HG03354 (cell line): ENCODE measurements around the gene GNB1L.

Experiments used
- ATAC-seq: cut with Tn5 transposase; IDR thresholded peaks from one replicate; pipeline ENCODE4 v1.9.1; 2021; ENCODE audit warnings: mild to moderate bottlenecking; ENCODE audit not compliant: unreplicated experiment, poor library complexity, severe bottlenecking

Gene GNB1L

GRCh38 chr22:19867617-19868016 is 12.9 kb upstream of the GNB1L start:
- no peak for ATAC-seq

- ATAC-seq: no peak
Observed at GRCh38 chr22:19866665-19867009, 12.0 kb upstream of the GNB1L start.

GRCh38 chr22:19865141-19865829 is 10.6 kb upstream of the GNB1L start:
- ATAC-seq: no peak

GRCh38 chr22:19864538-19865106 is 9.9 kb upstream of the GNB1L start:
- no peak for ATAC-seq

GRCh38 chr22:19863571-19863970 is 8.9 kb upstream of the GNB1L start:
- no peak for ATAC-seq

GRCh38 chr22:19862619-19863246 is 8.1 kb upstream of the GNB1L start:
- no peak for ATAC-seq

GRCh38 chr22:19859861-19860510 is 5.3 kb upstream of the GNB1L start:
- no peak for ATAC-seq

GRCh38 chr22:19857382-19857781 is 2.7 kb upstream of the GNB1L start:
- ATAC-seq: no peak

- ATAC-seq: peak; percentile 21
Observed at GRCh38 chr22:19855504-19856409, 1.1 kb upstream of the GNB1L start.

- peak; percentile 13 for ATAC-seq
Observed at GRCh38 chr22:19853879-19854777, 546 bp downstream of the GNB1L start.

GRCh38 chr22:19853058-19853878 is 1.4 kb downstream of the GNB1L start:
- no peak for ATAC-seq

- ATAC-seq: no peak
Observed at GRCh38 chr22:19852177-19852781, 2.4 kb downstream of the GNB1L start.

GRCh38 chr22:19851291-19852176 is 3.1 kb downstream of the GNB1L start:
- ATAC-seq: no peak

- ATAC-seq: no peak
Observed at GRCh38 chr22:19850763-19851109, 3.9 kb downstream of the GNB1L start.

GRCh38 chr22:19849835-19850762 is 4.6 kb downstream of the GNB1L start:
- no peak for ATAC-seq
